HG03175 (cell line): ENCODE measurements around the gene AOAH.

Experiments
- ATAC-seq: cut with Tn5 transposase; IDR thresholded peaks from one replicate; pipeline ENCODE4 v1.9.1; 2021; ENCODE audit warnings: mild to moderate bottlenecking, moderate library complexity; ENCODE audit not compliant: unreplicated experiment

Gene AOAH

GRCh38 chr7:36636126-36636525 lies 88.2 kb downstream of the AOAH start:
- ATAC-seq, result no peak

- ATAC-seq, result no peak
Observed at GRCh38 chr7:36635091-36635490, 89.2 kb downstream of the AOAH start.

GRCh38 chr7:36633377-36633776 lies 90.9 kb downstream of the AOAH start:
- no peak for ATAC-seq

- no peak for ATAC-seq
Observed at GRCh38 chr7:36630112-36630650, 94.1 kb downstream of the AOAH start.

- no peak for ATAC-seq
Observed at GRCh38 chr7:36629351-36629750, 94.9 kb downstream of the AOAH start.

GRCh38 chr7:36627836-36628235 lies 96.5 kb downstream of the AOAH start:
- no peak for ATAC-seq

- no peak for ATAC-seq
Observed at GRCh38 chr7:36626111-36626510, 98.2 kb downstream of the AOAH start.

- ATAC-seq, result no peak
Observed at GRCh38 chr7:36625247-36625646, 99.0 kb downstream of the AOAH start.

- no peak for ATAC-seq
Observed at GRCh38 chr7:36623247-36623646, 101.0 kb downstream of the AOAH start.

- ATAC-seq, result no peak
Observed at GRCh38 chr7:36621396-36621795, 102.9 kb downstream of the AOAH start.

GRCh38 chr7:36620166-36620708 lies 104.1 kb downstream of the AOAH start:
- ATAC-seq, result no peak

GRCh38 chr7:36617408-36617807 lies 106.9 kb downstream of the AOAH start:
- no peak for ATAC-seq

- ATAC-seq, result no peak
Observed at GRCh38 chr7:36615852-36616540, 108.3 kb downstream of the AOAH start.

- ATAC-seq, result no peak
Observed at GRCh38 chr7:36614959-36615358, 109.3 kb downstream of the AOAH start.

GRCh38 chr7:36613031-36613614 lies 111.2 kb downstream of the AOAH start:
- no peak for ATAC-seq

GRCh38 chr7:36611703-36612102 lies 112.6 kb downstream of the AOAH start:
- ATAC-seq, result no peak

- ATAC-seq, result no peak
Observed at GRCh38 chr7:36607721-36608095, 116.6 kb downstream of the AOAH start.

GRCh38 chr7:36606976-36607720 lies 117.1 kb downstream of the AOAH start:
- ATAC-seq, result no peak

- ATAC-seq, result no peak
Observed at GRCh38 chr7:36606153-36606975, 117.9 kb downstream of the AOAH start.

- ATAC-seq, result no peak
Observed at GRCh38 chr7:36605261-36606051, 118.8 kb downstream of the AOAH start.
